Measurements from ENCODE around the gene LAMB3.

DNA sequence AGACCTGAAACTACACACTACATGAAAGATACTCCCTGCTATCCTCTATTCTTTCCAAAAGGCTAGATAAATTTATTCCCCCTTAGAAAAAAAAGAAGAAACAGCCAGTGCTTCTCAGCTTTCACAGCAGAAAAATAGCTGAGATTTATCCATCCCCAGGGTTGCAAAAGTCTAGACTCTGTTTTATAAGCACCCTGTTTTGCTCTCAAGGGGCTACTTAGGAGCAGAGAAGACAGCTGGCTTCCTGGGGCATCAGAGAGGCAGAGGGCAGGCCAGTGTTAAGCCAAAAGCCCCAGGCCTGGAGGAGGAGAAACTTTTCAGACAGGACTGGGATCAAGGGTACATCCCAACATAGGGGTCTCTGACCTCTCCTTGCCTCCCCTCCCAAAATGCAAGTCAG, 3.9 kb downstream of the LAMB3 start:
- TF ChIP-seq, protein P1, sequence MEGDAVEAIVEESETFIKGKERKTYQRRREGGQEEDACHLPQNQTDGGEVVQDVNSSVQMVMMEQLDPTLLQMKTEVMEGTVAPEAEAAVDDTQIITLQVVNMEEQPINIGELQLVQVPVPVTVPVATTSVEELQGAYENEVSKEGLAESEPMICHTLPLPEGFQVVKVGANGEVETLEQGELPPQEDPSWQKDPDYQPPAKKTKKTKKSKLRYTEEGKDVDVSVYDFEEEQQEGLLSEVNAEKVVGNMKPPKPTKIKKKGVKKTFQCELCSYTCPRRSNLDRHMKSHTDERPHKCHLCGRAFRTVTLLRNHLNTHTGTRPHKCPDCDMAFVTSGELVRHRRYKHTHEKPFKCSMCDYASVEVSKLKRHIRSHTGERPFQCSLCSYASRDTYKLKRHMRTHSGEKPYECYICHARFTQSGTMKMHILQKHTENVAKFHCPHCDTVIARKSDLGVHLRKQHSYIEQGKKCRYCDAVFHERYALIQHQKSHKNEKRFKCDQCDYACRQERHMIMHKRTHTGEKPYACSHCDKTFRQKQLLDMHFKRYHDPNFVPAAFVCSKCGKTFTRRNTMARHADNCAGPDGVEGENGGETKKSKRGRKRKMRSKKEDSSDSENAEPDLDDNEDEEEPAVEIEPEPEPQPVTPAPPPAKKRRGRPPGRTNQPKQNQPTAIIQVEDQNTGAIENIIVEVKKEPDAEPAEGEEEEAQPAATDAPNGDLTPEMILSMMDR (IDR thresholded peaks at IDR 0.05; ENCODE audit: poor library complexity, severe bottlenecking): no peak
- TF ChIP-seq POLR2AphosphoS5 (IDR thresholded peaks at IDR 0.05) (no peak), SMC3 (conservative IDR thresholded peaks at IDR 0.05; ENCODE audit: poor library complexity) (no peak), EZH2 (IDR thresholded peaks at IDR 0.05; ENCODE audit: borderline replicate concordance, insufficient read depth, low read length, poor library complexity, severe bottlenecking) (no peak), TAF1 (IDR thresholded peaks at IDR 0.05; ENCODE audit: low read depth) (no peak), RAD21 (conservative IDR thresholded peaks at IDR 0.05) (no peak)
- TF ChIP-seq, protein P2, sequence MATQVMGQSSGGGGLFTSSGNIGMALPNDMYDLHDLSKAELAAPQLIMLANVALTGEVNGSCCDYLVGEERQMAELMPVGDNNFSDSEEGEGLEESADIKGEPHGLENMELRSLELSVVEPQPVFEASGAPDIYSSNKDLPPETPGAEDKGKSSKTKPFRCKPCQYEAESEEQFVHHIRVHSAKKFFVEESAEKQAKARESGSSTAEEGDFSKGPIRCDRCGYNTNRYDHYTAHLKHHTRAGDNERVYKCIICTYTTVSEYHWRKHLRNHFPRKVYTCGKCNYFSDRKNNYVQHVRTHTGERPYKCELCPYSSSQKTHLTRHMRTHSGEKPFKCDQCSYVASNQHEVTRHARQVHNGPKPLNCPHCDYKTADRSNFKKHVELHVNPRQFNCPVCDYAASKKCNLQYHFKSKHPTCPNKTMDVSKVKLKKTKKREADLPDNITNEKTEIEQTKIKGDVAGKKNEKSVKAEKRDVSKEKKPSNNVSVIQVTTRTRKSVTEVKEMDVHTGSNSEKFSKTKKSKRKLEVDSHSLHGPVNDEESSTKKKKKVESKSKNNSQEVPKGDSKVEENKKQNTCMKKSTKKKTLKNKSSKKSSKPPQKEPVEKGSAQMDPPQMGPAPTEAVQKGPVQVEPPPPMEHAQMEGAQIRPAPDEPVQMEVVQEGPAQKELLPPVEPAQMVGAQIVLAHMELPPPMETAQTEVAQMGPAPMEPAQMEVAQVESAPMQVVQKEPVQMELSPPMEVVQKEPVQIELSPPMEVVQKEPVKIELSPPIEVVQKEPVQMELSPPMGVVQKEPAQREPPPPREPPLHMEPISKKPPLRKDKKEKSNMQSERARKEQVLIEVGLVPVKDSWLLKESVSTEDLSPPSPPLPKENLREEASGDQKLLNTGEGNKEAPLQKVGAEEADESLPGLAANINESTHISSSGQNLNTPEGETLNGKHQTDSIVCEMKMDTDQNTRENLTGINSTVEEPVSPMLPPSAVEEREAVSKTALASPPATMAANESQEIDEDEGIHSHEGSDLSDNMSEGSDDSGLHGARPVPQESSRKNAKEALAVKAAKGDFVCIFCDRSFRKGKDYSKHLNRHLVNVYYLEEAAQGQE (IDR thresholded peaks at IDR 0.05; ENCODE audit: borderline replicate concordance): no peak
